ENCODE results near the gene NMT2. TPM values are rescaled to one million over a fixed set of nuclear protein-coding genes. Genes with fewer than 3 reads are reported as not detected.
"Not testable (repeated sequence)": the region's sequence is repeated elsewhere in the genome, so short reads cannot be mapped to it uniquely, and the experiment has no call there.

Gene NMT2
- total RNA-seq, 2 donors from 2014 or later = 18.3 to 39.6 TPM

DNA sequence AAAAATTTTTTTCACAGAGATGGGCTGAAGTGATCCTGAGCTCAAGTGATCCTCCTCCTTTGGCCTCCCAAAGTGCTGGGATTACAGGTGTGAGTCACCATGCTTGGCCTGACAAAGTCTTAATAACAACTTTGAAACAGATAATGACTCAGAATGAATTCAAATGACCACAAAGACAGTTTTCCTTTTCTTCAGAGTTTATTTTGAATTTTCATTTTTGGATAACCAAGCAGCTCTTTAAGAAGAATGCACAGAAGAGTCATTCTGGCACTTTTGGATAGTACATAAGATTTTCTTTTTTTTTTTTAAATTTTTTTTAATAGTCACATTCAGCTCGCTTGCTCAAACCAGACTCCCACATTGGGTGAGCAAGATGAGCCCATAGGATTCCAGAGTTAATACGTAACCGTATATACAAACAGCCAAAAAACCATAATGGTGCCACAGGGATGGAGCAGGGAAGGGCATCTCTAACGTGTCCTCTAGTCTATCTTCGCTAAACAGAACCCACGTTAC, 43.0 kb upstream of the NMT2 start:
- H3K4me1 ChIP-seq (replicated peaks) = no peaks in the 10 kb centered on the region
- no peak for DNase-seq (ENCODE audit: low spot score)
- TF ChIP-seq POLR2AphosphoS5 (IDR thresholded peaks at IDR 0.05) = no peak
- WGBS = 94% methylated on average over 6 of the region's 6 CpGs
- no peaks in the 10 kb centered on the region for H3K9me3 ChIP-seq
- H3K36me3 ChIP-seq = peaks cover 0 to 6% of the 10 kb centered on the region in 2 donors
- intact Hi-C loops (cut with DNase I) = loop anchor here (5.0 kb wide), 1 partner anchor 51 kb away; no protein-coding TSS in a partner anchor
- H3K27me3 ChIP-seq (replicated peaks; ENCODE audit: insufficient read depth) = no peaks in the 10 kb centered on the region
- H3K27ac ChIP-seq = no peak overlapping the region
- no peak overlapping the region for H3K4me3 ChIP-seq

GRCh38 chr10:15210521-15210920, 42.0 kb upstream of the NMT2 start:
- no peaks in the 10 kb centered on the region for H3K4me1 ChIP-seq (replicated peaks)
- intact Hi-C loops (cut with DNase I) = loop anchor here (1.0 to 5.0 kb wide), 2 partner anchors 52 to 160 kb away; no protein-coding TSS in a partner anchor
- H3K4me3 ChIP-seq = no peak overlapping the region
- peaks cover 0 to 6% of the 10 kb centered on the region in 2 donors for H3K36me3 ChIP-seq
- TF ChIP-seq POLR2A (IDR thresholded peaks at IDR 0.05) (no peak), POLR2AphosphoS5 (IDR thresholded peaks at IDR 0.05) (no peak)
- TF ChIP-seq, protein P1, sequence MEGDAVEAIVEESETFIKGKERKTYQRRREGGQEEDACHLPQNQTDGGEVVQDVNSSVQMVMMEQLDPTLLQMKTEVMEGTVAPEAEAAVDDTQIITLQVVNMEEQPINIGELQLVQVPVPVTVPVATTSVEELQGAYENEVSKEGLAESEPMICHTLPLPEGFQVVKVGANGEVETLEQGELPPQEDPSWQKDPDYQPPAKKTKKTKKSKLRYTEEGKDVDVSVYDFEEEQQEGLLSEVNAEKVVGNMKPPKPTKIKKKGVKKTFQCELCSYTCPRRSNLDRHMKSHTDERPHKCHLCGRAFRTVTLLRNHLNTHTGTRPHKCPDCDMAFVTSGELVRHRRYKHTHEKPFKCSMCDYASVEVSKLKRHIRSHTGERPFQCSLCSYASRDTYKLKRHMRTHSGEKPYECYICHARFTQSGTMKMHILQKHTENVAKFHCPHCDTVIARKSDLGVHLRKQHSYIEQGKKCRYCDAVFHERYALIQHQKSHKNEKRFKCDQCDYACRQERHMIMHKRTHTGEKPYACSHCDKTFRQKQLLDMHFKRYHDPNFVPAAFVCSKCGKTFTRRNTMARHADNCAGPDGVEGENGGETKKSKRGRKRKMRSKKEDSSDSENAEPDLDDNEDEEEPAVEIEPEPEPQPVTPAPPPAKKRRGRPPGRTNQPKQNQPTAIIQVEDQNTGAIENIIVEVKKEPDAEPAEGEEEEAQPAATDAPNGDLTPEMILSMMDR (IDR thresholded peaks at IDR 0.05) = no peak
- no peaks in the 10 kb centered on the region for H3K27me3 ChIP-seq (replicated peaks; ENCODE audit: insufficient read depth)
- 91% methylated on average over 8 of the region's 8 CpGs for WGBS
- DNase-seq (ENCODE audit: low spot score) = no peak
- H3K27ac ChIP-seq = no peak overlapping the region
- no peaks in the 10 kb centered on the region for H3K9me3 ChIP-seq

DNA sequence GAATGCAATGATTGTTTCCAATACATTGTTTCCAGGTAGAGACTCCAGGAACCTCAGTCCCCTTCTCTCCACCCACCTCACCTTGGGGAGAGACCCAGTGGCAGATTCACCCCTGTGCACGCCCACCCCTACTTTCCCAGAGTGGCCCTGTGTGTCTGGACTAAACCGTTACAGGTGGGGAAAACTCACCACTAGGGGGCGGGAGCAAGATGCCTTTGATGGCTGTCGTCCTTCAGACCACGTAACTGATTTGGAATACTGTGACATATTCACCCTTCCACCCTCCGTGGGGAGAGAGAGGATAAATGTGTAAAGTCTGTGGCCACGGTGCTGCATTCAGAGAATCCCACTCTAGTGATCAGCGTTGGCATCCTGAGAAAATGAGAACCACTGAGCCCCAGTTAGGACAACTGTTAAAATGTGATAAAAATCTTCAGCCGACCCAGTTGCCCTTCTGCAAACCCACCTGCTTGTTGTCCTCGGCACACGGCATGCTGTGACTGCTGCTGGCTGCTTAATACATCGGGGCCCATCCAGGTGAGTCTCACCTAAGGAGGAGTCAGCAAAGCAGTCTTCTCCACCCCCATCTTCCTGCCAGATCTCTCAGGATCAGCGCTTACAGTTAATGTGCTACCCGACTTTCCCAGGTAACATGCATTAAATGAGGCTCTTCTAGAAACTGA, 41.5 kb upstream of the NMT2 start:
- no peak overlapping the region for H3K4me3 ChIP-seq
- H3K27me3 ChIP-seq (replicated peaks; ENCODE audit: insufficient read depth) = no peaks in the 10 kb centered on the region
- peaks cover 0 to 6% of the 10 kb centered on the region in 2 donors for H3K36me3 ChIP-seq
- no peak overlapping the region for H3K27ac ChIP-seq
- intact Hi-C loops (cut with DNase I) = loop anchor here (1.0 to 5.0 kb wide), 2 partner anchors 52 to 160 kb away; no protein-coding TSS in a partner anchor
- peak; percentile 85 for DNase-seq (ENCODE audit: low spot score)
- 21% methylated on average over 14 of the region's 14 CpGs for WGBS
- H3K4me1 ChIP-seq (replicated peaks) = no peaks in the 10 kb centered on the region
- H3K9me3 ChIP-seq = no peaks in the 10 kb centered on the region
- no peak for TF ChIP-seq POLR2A (IDR thresholded peaks at IDR 0.05)
- TF ChIP-seq POLR2AphosphoS5 (IDR thresholded peaks at IDR 0.05) = peak; percentile 46
- TF ChIP-seq, protein P1 (IDR thresholded peaks at IDR 0.05) = peak; percentile 60 to 88 (median 78)

DNA sequence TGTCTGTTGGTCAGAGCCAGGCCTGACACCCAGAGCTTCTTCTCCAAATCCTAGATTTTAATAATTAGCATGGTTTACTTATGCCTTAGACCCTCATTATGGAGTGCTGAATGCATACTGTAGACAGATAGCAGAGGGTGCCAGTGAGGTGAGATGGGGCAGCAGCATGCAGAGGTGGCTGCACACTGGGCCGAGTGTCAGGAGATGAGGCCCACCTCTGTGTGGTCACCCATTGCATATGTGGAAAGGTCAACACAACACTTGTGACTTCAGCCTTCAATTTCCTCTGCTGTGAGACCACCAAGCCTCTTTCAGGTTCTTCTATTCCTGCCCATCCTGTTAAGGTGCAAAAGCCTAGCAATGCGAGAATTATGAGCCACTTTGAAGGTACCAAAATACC, 39.7 kb upstream of the NMT2 start:
- no peaks in the 10 kb centered on the region for H3K9me3 ChIP-seq
- H3K27ac ChIP-seq = no peak overlapping the region
- 91% methylated on average over 2 of the region's 2 CpGs for WGBS
- no peak overlapping the region for H3K4me3 ChIP-seq
- TF ChIP-seq POLR2A (IDR thresholded peaks at IDR 0.05) = no peak
- TF ChIP-seq, protein P1 (IDR thresholded peaks at IDR 0.05) = no peak
- no peak for TF ChIP-seq POLR2AphosphoS5 (IDR thresholded peaks at IDR 0.05)
- H3K36me3 ChIP-seq = peaks cover 0 to under 1% of the 10 kb centered on the region in 2 donors
- H3K27me3 ChIP-seq (replicated peaks; ENCODE audit: insufficient read depth) = no peaks in the 10 kb centered on the region
- no peaks in the 10 kb centered on the region for H3K4me1 ChIP-seq (replicated peaks)
- intact Hi-C loops (cut with DNase I) = no loop called here
- DNase-seq (ENCODE audit: low spot score) = no peak

DNA sequence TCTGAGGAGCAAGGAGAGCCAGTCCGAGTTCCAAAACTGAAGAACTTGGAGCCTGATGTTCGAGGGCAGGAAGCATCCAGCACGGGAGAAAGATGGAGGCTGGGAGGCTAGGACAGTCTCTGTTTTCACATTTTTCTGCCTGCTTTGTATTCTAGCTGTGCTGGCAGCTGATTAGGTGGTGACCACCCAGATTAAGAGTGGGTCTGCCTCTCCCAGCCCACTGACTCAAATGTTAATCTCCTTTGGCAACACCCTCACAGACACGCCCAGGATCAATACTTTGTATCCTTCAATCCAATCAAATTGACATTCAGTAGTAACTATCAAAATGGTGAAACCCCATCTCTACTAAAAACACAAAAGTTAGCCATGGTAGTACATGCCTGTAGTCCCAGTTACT, 38.9 kb upstream of the NMT2 start:
- H3K27me3 ChIP-seq (replicated peaks; ENCODE audit: insufficient read depth); intact Hi-C loops (cut with DNase I); H3K36me3 ChIP-seq; H3K9me3 ChIP-seq; DNase-seq (ENCODE audit: low spot score); H3K4me1 ChIP-seq (replicated peaks); H3K4me3 ChIP-seq; H3K27ac ChIP-seq: not testable (repeated sequence)
- 97% methylated on average over 4 of the region's 4 CpGs for WGBS

GRCh38 chr10:15202639-15203038, 34.1 kb upstream of the NMT2 start:
- H3K9me3 ChIP-seq = no peaks in the 10 kb centered on the region
- H3K27ac ChIP-seq = no peak overlapping the region
- no peak for TF ChIP-seq POLR2A (IDR thresholded peaks at IDR 0.05)
- TF ChIP-seq, protein P1 (IDR thresholded peaks at IDR 0.05) = no peak
- no peak for TF ChIP-seq POLR2AphosphoS5 (IDR thresholded peaks at IDR 0.05)
- H3K4me1 ChIP-seq (replicated peaks) = no peaks in the 10 kb centered on the region
- no peaks in the 10 kb centered on the region for H3K36me3 ChIP-seq
- no peak overlapping the region for H3K4me3 ChIP-seq
- intact Hi-C loops (cut with DNase I) = no loop called here
- no peaks in the 10 kb centered on the region for H3K27me3 ChIP-seq (replicated peaks; ENCODE audit: insufficient read depth)
- 97% methylated on average over 2 of the region's 2 CpGs for WGBS
- DNase-seq (ENCODE audit: low spot score) = no peak

DNA sequence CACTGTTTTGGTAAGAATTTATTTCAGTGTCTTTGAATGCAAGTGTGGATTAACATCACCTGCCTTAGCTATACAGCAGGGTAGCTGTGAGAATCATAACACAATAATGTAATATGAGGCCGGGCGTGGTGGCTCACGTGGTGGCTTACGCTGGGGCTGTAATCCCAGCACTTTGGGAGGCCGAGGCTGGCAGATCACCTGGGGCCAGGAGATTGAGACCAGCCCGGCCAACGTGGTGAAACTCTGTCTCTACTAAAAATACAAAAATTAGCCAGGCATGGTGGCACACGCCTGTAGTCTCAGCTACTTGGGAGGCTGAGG, 33.8 kb upstream of the NMT2 start:
- DNase-seq (ENCODE audit: low spot score); H3K27me3 ChIP-seq (replicated peaks; ENCODE audit: insufficient read depth); H3K4me3 ChIP-seq; H3K9me3 ChIP-seq; intact Hi-C loops (cut with DNase I); H3K4me1 ChIP-seq (replicated peaks); H3K36me3 ChIP-seq; H3K27ac ChIP-seq: not testable (repeated sequence)
- 91% methylated on average over 8 of the region's 8 CpGs for WGBS

All from prostate gland (tissue), 2 donors.